ENCODE results near the gene PAQR5. TPM values are rescaled to one million over a fixed set of nuclear protein-coding genes. Genes with fewer than 3 reads are reported as not detected.

The PAQR5 gene
- total RNA-seq, 1 donor: 1.3 TPM

DNA sequence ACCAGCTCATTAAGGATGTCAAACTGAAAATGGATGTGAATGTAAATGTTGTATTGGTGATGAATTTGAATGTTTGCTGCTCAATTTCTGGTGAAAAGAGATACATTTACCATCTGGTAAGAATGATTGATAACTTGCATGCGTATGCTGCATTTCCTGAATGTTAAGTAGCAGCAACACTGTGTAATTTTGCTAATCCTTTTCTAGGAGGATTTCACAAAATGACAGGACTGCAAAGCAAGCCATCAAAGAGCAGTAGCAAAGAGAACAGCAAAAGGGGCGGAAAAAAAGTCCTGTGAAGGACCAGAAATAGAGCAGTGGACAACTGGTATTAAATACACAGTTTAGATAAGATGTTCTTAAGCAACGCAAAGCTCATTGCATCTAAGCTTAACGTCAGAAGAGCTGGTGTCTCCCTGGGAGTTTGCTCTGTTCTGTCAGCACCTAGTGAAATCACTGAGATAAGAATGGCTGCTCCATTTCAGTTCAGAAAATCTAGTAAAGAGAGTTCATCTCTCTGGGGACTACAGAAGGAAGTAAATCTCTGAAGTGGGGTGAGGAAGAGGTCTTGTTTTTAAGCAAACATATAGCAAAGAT, 23.5 kb upstream of the PAQR5 start:
- peak; percentile 96 for DNase-seq (ENCODE audit: low read depth)
- H3K4me3 ChIP-seq (ENCODE audit: low read depth, low read length): no peak overlapping the region

DNA sequence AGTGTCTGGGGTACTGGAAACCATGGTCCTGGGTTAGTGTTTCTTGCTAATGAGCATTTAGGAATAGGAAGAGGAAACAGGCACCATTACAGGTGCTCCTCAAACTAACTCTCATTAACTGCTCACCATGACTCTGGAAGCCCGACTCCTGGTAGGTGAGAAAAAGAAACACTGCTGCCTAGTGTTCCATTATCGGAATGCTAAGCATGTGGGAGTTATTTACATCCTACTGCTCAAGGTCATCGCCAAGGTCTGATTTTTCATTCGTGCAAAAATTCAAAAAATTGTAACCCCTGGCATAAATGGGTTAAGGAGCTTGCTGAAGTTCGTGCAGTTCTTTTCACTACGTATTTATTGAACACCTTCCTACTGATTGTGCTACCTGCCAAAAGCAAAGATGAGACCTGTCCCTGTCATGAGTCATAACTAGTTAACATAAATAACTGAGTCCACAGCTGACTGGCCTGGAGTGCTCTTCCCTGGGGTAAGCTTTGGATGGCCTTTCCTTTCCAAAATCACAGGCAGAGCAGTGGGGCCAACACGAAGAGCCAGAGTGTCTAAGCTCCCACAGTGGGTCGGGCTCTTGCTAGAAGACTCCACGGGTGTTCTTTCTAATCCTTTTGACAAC, 22.7 kb upstream of the PAQR5 start:
- no peak overlapping the region for H3K4me3 ChIP-seq (ENCODE audit: low read depth, low read length)
- DNase-seq (ENCODE audit: low read depth): no peak
- TF ChIP-seq, protein P1, sequence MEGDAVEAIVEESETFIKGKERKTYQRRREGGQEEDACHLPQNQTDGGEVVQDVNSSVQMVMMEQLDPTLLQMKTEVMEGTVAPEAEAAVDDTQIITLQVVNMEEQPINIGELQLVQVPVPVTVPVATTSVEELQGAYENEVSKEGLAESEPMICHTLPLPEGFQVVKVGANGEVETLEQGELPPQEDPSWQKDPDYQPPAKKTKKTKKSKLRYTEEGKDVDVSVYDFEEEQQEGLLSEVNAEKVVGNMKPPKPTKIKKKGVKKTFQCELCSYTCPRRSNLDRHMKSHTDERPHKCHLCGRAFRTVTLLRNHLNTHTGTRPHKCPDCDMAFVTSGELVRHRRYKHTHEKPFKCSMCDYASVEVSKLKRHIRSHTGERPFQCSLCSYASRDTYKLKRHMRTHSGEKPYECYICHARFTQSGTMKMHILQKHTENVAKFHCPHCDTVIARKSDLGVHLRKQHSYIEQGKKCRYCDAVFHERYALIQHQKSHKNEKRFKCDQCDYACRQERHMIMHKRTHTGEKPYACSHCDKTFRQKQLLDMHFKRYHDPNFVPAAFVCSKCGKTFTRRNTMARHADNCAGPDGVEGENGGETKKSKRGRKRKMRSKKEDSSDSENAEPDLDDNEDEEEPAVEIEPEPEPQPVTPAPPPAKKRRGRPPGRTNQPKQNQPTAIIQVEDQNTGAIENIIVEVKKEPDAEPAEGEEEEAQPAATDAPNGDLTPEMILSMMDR (IDR thresholded peaks at IDR 0.05; ENCODE audit: insufficient read depth, low read depth, low read length): no peak

More for the DNA sequence above, 23.5 kb upstream of the PAQR5 start:
- TF ChIP-seq, protein P1 (IDR thresholded peaks at IDR 0.05; ENCODE audit: insufficient read depth, low read depth, low read length): no peak

DNA sequence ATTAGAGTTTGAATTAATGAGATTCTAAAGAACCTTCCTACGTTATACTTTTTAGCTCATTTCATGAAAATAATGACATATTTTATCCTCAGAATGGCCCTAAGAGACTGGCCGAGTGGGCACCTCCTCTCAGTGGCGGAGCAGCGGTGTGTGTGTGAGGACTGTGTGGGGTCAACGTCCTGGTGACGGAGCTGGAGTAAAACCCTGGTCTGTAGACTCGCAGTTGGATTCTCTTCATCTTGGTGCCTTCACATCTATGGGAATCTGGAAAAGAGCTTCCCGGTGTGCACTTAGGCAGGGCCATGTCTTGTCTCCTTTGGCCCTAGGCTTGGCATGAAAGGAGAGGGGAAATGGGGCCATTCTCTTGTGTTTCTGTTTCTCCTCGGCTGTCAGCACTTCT, 21.4 kb upstream of the PAQR5 start:
- DNase-seq (ENCODE audit: low read depth): no peak
- H3K4me3 ChIP-seq (ENCODE audit: low read depth, low read length): no peak overlapping the region
- TF ChIP-seq, protein P1 (IDR thresholded peaks at IDR 0.05; ENCODE audit: insufficient read depth, low read depth, low read length): no peak

DNA sequence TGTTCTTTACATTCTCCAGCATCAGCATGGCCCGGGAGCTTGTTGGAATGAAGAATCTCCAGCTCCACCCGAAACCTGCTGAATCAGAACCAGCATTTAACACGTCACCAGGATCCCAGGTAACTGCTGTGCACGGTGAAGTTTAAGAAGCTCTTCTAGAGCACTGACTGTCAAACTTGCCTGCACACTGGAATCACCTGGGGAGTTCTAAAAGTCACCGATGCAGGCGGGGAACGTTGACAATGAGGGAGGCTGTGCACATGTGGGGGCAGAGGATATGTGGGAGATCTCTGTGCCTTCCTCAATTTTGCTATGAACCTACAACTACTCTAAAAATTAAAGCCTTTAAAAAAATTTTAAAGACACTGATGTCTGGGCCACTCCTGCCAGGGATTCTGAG, 19.1 kb upstream of the PAQR5 start:
- DNase-seq (ENCODE audit: low read depth): no peak
- TF ChIP-seq, protein P1 (IDR thresholded peaks at IDR 0.05; ENCODE audit: insufficient read depth, low read depth, low read length): no peak
- no peak overlapping the region for H3K4me3 ChIP-seq (ENCODE audit: low read depth, low read length)

DNA sequence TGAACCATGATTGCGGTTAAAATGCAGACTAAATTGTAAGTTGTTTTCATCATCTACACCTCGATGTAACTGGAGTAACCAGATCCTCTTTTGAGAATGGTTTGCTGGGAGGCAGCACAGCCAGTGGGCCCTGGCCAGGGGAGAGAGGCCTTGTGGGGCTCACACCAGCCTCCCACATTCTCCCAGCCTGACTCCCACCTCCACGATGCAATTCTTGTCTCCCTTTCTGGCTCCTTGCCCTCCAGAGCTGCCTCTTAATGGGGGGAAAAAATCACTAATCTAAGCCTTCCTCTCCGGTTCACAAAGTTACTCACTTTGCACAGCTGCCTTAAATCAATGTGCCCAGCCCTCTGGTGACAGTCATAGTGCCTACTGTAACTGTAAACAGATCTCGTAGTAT, 17.9 kb upstream of the PAQR5 start:
- no peak for DNase-seq (ENCODE audit: low read depth)
- TF ChIP-seq, protein P1 (IDR thresholded peaks at IDR 0.05; ENCODE audit: insufficient read depth, low read depth, low read length): no peak
- no peak overlapping the region for H3K4me3 ChIP-seq (ENCODE audit: low read depth, low read length)

DNA sequence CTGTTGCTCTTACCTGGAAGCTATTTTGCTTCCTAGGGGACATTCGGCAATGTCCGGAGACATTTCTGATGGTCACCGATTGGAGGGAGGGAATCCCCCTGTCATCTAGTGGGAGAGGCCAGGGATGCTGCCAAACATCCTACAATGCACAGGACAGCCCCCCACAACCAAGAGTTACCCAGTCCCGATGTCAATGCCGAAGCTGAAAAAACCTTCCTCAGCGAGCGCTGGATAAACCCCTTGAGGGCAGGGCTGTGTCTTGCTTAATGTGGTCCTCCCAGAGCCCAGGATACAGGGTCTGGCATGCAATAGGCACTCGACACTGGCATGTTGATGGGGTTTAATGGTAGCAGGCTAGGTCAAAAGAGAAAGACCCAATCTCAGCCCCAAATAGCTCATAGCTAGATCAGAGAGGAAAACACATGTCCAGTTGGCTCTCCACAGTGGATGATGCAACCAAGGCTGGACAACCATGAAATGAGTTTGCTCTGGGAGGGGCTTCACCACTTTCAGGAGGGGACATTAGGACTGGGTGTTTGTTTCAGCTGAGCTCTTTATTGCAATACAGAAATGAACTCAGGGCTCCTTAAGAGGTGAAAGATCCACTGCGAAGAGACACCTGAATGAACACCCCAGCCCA, 16.5 kb upstream of the PAQR5 start:
- H3K4me3 ChIP-seq (ENCODE audit: low read depth, low read length): no peak overlapping the region
- DNase-seq (ENCODE audit: low read depth): no peak
- TF ChIP-seq, protein P1 (IDR thresholded peaks at IDR 0.05; ENCODE audit: insufficient read depth, low read depth, low read length): no peak
